Loucy (cell line): ENCODE results near the gene CENPO.

Source experiments
- H2AFZ ChIP-seq: fragments of 200-600 bp; sonication (generic); 2 replicates; pipeline ENCODE4 v1.6.0; 2016; ENCODE audit warnings: antibody characterized with exemption, mild to moderate bottlenecking, low read length, moderate library complexity
- H3F3A ChIP-seq: fragments of 200-600 bp; 2 replicates; pipeline ENCODE4 v1.6.0; 2016; ENCODE audit warnings: antibody characterized with exemption, low read depth, mild to moderate bottlenecking
- H3K27me3 ChIP-seq: fragments of 200-600 bp; sonication (generic); 2 replicates; pipeline ENCODE4 v1.6.1; 2014; ENCODE audit warnings: low read length, mild to moderate bottlenecking; ENCODE audit not compliant: insufficient read depth, poor library complexity, severe bottlenecking
- H3K36me3 ChIP-seq: fragments of 200-600 bp; sonication (generic); 2 replicates; pipeline ENCODE4 v1.6.1; 2016; ENCODE audit warnings: low read length; ENCODE audit not compliant: insufficient read depth
- H3K4me1 ChIP-seq: fragments of 200-600 bp; sonication (generic); 2 replicates; pipeline ENCODE4 v1.5.1; 2014; ENCODE audit warnings: low read length, mild to moderate bottlenecking; ENCODE audit not compliant: insufficient read depth, poor library complexity, severe bottlenecking
- H3K4me2 ChIP-seq: fragments of 200-600 bp; sonication (generic); 2 replicates; pipeline ENCODE4 v1.6.0; 2014; ENCODE audit warnings: antibody characterized with exemption, low read length, low read depth, mild to moderate bottlenecking; ENCODE audit not compliant: poor library complexity, severe bottlenecking
- H3K4me3 ChIP-seq: fragments of 200-600 bp; sonication (generic); 2 replicates; pipeline ENCODE4 v1.5.1; 2014; ENCODE audit warnings: low read length, mild to moderate bottlenecking, mixed read lengths; ENCODE audit not compliant: poor library complexity, severe bottlenecking
- H3K79me2 ChIP-seq: fragments of 200-600 bp; sonication (generic); 2 replicates; pipeline ENCODE4 v1.6.1; 2014; ENCODE audit warnings: low read length; ENCODE audit not compliant: insufficient read depth
- H3K9ac ChIP-seq: fragments of 200-600 bp; sonication (generic); 2 replicates; pipeline ENCODE4 v1.6.0; 2014; ENCODE audit warnings: mild to moderate bottlenecking, low read depth, low read length, moderate library complexity; ENCODE audit not compliant: poor library complexity, severe bottlenecking
- H3K9me2 ChIP-seq: fragments of 200-600 bp; sonication (generic); replicated peaks from 2 replicates; pipeline ENCODE4 v1.6.1; 2016; ENCODE audit warnings: low read depth, low read length, mixed read lengths
- H3K9me3 ChIP-seq: fragments of 200-600 bp; sonication (generic); 2 replicates; pipeline ENCODE4 v1.6.1; 2014; ENCODE audit warnings: mild to moderate bottlenecking, antibody characterized with exemption, low read length, low read depth; ENCODE audit not compliant: insufficient read depth
- H4K20me1 ChIP-seq: fragments of 200-600 bp; sonication (generic); 2 replicates; pipeline ENCODE4 v1.6.0; 2014; ENCODE audit warnings: antibody characterized with exemption, low read length, mild to moderate bottlenecking; ENCODE audit not compliant: insufficient read depth, poor library complexity, severe bottlenecking
- CTCF ChIP-seq: fragments of 200-600 bp; sonication (generic); conservative IDR thresholded peaks from 2 replicates; pipeline ENCODE4 v1.5.1; 2014; ENCODE audit warnings: mild to moderate bottlenecking, antibody characterized with exemption, low read length
- EZH2phosphoT487 ChIP-seq: fragments of 200-600 bp; IDR thresholded peaks from 2 replicates; pipeline ENCODE4 v1.6.1; 2018; ENCODE audit warnings: antibody characterized with exemption, mild to moderate bottlenecking, moderate library complexity, borderline replicate concordance

The CENPO gene

DNA sequence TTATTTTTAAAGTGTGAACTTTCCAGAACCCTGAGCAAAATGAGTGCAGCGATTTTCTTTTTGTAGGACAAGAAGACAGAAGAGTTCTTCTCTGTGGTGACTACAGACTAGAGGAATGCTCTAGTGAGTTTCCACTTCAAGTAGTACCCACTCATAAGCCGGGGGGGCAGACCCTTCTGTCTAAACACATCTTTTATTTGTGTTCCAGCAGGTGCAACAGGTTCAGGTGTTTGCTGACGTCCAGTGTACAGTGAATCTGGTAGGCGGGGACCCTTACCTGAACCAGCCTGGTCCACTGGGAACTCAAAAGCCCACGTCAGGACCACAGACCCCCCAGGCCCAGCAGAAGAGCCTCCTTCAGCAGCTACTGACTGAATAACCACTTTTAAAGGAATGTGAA, 25.2 kb upstream of the CENPO start:
- Histone ChIP-seq H4K20me1 (no peaks in the 10 kb centered on the region), H3K4me1 (peaks cover 4% of the 10 kb centered on the region), H3K27me3 (no peaks in the 10 kb centered on the region), H3K9me3 (no peaks in the 10 kb centered on the region), H3K9ac (no peak overlapping the region), H3K9me2 (no peaks in the 10 kb centered on the region), H2AFZ (no peak overlapping the region), H3K36me3 (peaks cover 33% of the 10 kb centered on the region), H3K4me3 (no peak overlapping the region), H3K79me2 (no peaks in the 10 kb centered on the region), H3K4me2 (no peak overlapping the region), H3F3A (no peaks in the 10 kb centered on the region)
- no peak for TF ChIP-seq CTCF
- TF ChIP-seq EZH2phosphoT487: no peak

DNA sequence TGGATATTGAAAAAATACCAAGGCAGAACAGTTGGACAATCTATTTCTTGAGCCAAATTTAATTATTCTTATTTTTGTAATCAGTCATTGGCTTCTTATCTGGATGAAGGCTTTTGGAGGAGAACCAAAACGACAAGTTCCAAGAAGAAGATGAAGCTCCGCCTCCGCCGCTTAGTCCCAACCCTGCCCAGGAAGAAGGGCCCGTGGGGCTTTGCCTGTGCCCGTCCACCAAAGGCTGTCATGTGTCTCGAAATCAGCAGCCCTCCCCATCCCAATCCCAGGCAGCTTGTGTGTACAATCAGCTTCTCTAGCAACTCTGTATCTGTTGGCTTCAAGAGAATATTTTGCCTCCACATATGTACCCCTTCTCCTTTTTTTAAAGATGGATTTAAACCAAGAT, 24.6 kb upstream of the CENPO start:
- Histone ChIP-seq H3K4me2 (no peak overlapping the region), H3K9me2 (no peaks in the 10 kb centered on the region), H3K36me3 (peaks cover 33% of the 10 kb centered on the region), H2AFZ (no peak overlapping the region), H4K20me1 (no peaks in the 10 kb centered on the region), H3K9ac (no peak overlapping the region), H3K27me3 (no peaks in the 10 kb centered on the region), H3K9me3 (no peaks in the 10 kb centered on the region), H3K4me1 (peaks cover 4% of the 10 kb centered on the region), H3K79me2 (no peaks in the 10 kb centered on the region), H3F3A (no peaks in the 10 kb centered on the region), H3K4me3 (no peak overlapping the region)
- TF ChIP-seq EZH2phosphoT487 (no peak), CTCF (no peak)

GRCh38 chr2:24771061-24771460, 22.2 kb upstream of the CENPO start:
- no peak for TF ChIP-seq CTCF
- TF ChIP-seq EZH2phosphoT487: no peak
- Histone ChIP-seq H3K4me3 (no peak overlapping the region), H2AFZ (no peak overlapping the region), H3K9me3 (no peaks in the 10 kb centered on the region), H3K4me2 (no peak overlapping the region), H3K9ac (no peak overlapping the region), H3K36me3 (peaks cover 19% of the 10 kb centered on the region), H3K27me3 (no peaks in the 10 kb centered on the region), H3K4me1 (peaks cover 4% of the 10 kb centered on the region), H3K9me2 (no peaks in the 10 kb centered on the region), H3K79me2 (no peaks in the 10 kb centered on the region), H3F3A (no peaks in the 10 kb centered on the region), H4K20me1 (no peaks in the 10 kb centered on the region)
